A673 (cell line): ENCODE measurements around the gene HSPG2. TPM values are rescaled to one million over a fixed set of nuclear protein-coding genes. Genes with fewer than 3 reads are reported as not detected.

ENCODE experiments used
- BruUV-seq: library from RNA; stranded (reverse); fragments of 400-500 nt; replicated peaks from 2 replicates; lab custom pipeline; 2021; lab: Mats Ljungman, UMichigan
- CTCF ChIA-PET: fragments of 300-600 bp; sonication (Branson Sonifier 250); formaldehyde crosslinking; loops from one replicate; lab custom pipeline; 2022; ENCODE audit warnings: antibody characterized with exemption; lab: Charles Lee
- POLR2A ChIA-PET: fragments of 300-600 bp; sonication (Branson Sonifier 250); formaldehyde crosslinking; loops from one replicate; lab custom pipeline; 2022; ENCODE audit warnings: antibody characterized with exemption; ENCODE audit not compliant: low non-redundant PET; lab: Charles Lee
- DNase-seq: peaks from one replicate; pipeline ENCODE4 v3.0.0-alpha.2; 2015; ENCODE audit warnings: low spot score
- H3K27ac ChIP-seq: fragments of 200-600 bp; sonication (generic); 2 replicates; pipeline ENCODE4 v1.5.1; 2016; ENCODE audit warnings: mixed run types, low read depth, mild to moderate bottlenecking, mixed read lengths, antibody characterized with exemption, low read length; ENCODE audit not compliant: poor library complexity, severe bottlenecking
- H3K27me3 ChIP-seq: fragments of 200-600 bp; sonication (generic); replicated peaks from 2 replicates; pipeline ENCODE4 v1.6.1; 2017; ENCODE audit warnings: mixed run types, low read depth, mild to moderate bottlenecking, mixed read lengths, antibody characterized with exemption, low read length; ENCODE audit not compliant: insufficient read depth, poor library complexity
- H3K36me3 ChIP-seq: fragments of 200-600 bp; sonication (generic); 2 replicates; pipeline ENCODE4 v1.6.1; 2016; ENCODE audit warnings: mixed run types, mild to moderate bottlenecking, mixed read lengths, antibody characterized with exemption, low read length; ENCODE audit not compliant: insufficient read depth, poor library complexity, severe bottlenecking
- H3K4me1 ChIP-seq: fragments of 200-600 bp; sonication (generic); 2 replicates; pipeline ENCODE4 v1.6.1; 2017; ENCODE audit warnings: mixed run types, mild to moderate bottlenecking, mixed read lengths, antibody characterized with exemption, low read length; ENCODE audit not compliant: insufficient read depth, poor library complexity, severe bottlenecking
- H3K4me3 ChIP-seq: fragments of 200-600 bp; sonication (generic); 2 replicates; pipeline ENCODE4 v1.5.1; 2016; ENCODE audit warnings: low read depth, mixed run types, mild to moderate bottlenecking, mixed read lengths, low read length; ENCODE audit not compliant: poor library complexity, severe bottlenecking
- H3K9me3 ChIP-seq: fragments of 200-600 bp; sonication (generic); 2 replicates; pipeline ENCODE4 v1.6.1; 2016; ENCODE audit warnings: mixed run types, low read depth, mild to moderate bottlenecking, mixed read lengths, antibody characterized with exemption, low read length; ENCODE audit not compliant: poor library complexity, severe bottlenecking
- CTCF ChIP-seq: fragments of 300-800, 200-600 bp; sonication (generic); conservative IDR thresholded peaks from 2 replicates; pipeline ENCODE4 v1.5.1; 2017; ENCODE audit warnings: low read depth, mild to moderate bottlenecking, antibody characterized with exemption, low read length, moderate library complexity, mixed read lengths
- EZH2 ChIP-seq: fragments of 200-600 bp; sonication (generic); IDR thresholded peaks from 2 replicates; pipeline ENCODE4 v1.6.1; 2017; ENCODE audit warnings: borderline replicate concordance, low read depth, mild to moderate bottlenecking, mixed read lengths, antibody characterized with exemption, low read length; ENCODE audit not compliant: poor library complexity, severe bottlenecking
- intact Hi-C: fragments of 100-400 bp; cut with micrococcal nuclease; formaldehyde crosslinking; loops from one replicate; pipeline ENCODE4 v1.10.0; 2022; ENCODE audit not compliant: unreplicated experiment
- total RNA-seq: library from RNA; stranded (reverse); gene quantifications from 2 replicates; pipeline ENCODE4 v1.2.3, GENCODE V29; 2021

Gene HSPG2
- total RNA-seq, 1 experiment from 2014 or later: 10.4 TPM

GRCh38 chr1:21899267-21899810 is 37.8 kb downstream of the HSPG2 start:
- ChIA-PET CTCF (no interaction called here), POLR2A (no interaction called here)
- TF ChIP-seq EZH2 (no peak), CTCF (no peak)
- Histone ChIP-seq H3K27ac (no peak overlapping the region), H3K36me3 (no peaks in the 10 kb centered on the region), H3K4me3 (no peak overlapping the region), H3K9me3 (no peaks in the 10 kb centered on the region), H3K4me1 (no peaks in the 10 kb centered on the region), H3K27me3 (no peaks in the 10 kb centered on the region)
- BruUV-seq: no TSS peak
- DNase-seq: no peak
- intact Hi-C loops: no loop called here

GRCh38 chr1:21898326-21899200 is 38.5 kb downstream of the HSPG2 start:
- TF ChIP-seq EZH2 (no peak), CTCF (no peak)
- CTCF ChIA-PET: no interaction called here
- POLR2A ChIA-PET: no interaction called here
- Histone ChIP-seq H3K9me3 (no peaks in the 10 kb centered on the region), H3K27me3 (no peaks in the 10 kb centered on the region), H3K27ac (no peak overlapping the region), H3K4me1 (no peaks in the 10 kb centered on the region), H3K4me3 (no peak overlapping the region), H3K36me3 (no peaks in the 10 kb centered on the region)
- no peak for DNase-seq
- intact Hi-C loops: no loop called here
- no TSS peak for BruUV-seq

GRCh38 chr1:21897844-21898243 is 39.3 kb downstream of the HSPG2 start:
- POLR2A ChIA-PET: no interaction called here
- H3K27ac ChIP-seq: no peak overlapping the region
- BruUV-seq: no TSS peak
- TF ChIP-seq EZH2 (no peak), CTCF (no peak)
- intact Hi-C loops: no loop called here
- H3K36me3 ChIP-seq: no peaks in the 10 kb centered on the region
- no peaks in the 10 kb centered on the region for H3K4me1 ChIP-seq
- H3K27me3 ChIP-seq: no peaks in the 10 kb centered on the region
- CTCF ChIA-PET: no interaction called here
- H3K9me3 ChIP-seq: no peaks in the 10 kb centered on the region
- no peak for DNase-seq
- H3K4me3 ChIP-seq: no peak overlapping the region
